PC-9 (cell line): ENCODE measurements around the gene G6PD. TPM values are rescaled to one million over a fixed set of nuclear protein-coding genes. Genes with fewer than 3 reads are reported as not detected.

ENCODE experiments used
- BruUV-seq: library from RNA; stranded (reverse); fragments of 400-500 nt; replicated peaks from 2 replicates; lab custom pipeline; 2021; lab: Mats Ljungman, UMichigan
- CTCF ChIA-PET: fragments of 300-600 bp; sonication (Branson Sonifier 250); formaldehyde crosslinking; loops from one replicate; lab custom pipeline; 2022; ENCODE audit warnings: antibody characterized with exemption; lab: Charles Lee
- POLR2A ChIA-PET: fragments of 300-600 bp; sonication (Branson Sonifier 250); formaldehyde crosslinking; loops from one replicate; lab custom pipeline; 2022; ENCODE audit warnings: antibody characterized with exemption; ENCODE audit not compliant: unreplicated experiment; lab: Charles Lee
- DNase-seq, 2 experiments: peaks; one replicate each; pipeline versions ENCODE4 v3.0.0 to v3.0.0-alpha.2; 2015 to 2022; ENCODE audit warnings: mixed read lengths in 1 of 2
- H2AFZ ChIP-seq: fragments of 200-600 bp; sonication (generic); 2 replicates; pipeline ENCODE4 v1.8.1; 2017; ENCODE audit warnings: antibody characterized with exemption
- H3F3A ChIP-seq: fragments of 200-600 bp; sonication (generic); 2 replicates; pipeline ENCODE4 v1.8.1; 2017; ENCODE audit warnings: antibody characterized with exemption, mild to moderate bottlenecking, low read depth; ENCODE audit not compliant: insufficient read depth
- H3K27ac ChIP-seq: fragments of 200-600 bp; sonication (generic); 2 replicates; pipeline ENCODE4 v1.6.1; 2016; ENCODE audit warnings: mixed run types
- H3K27me3 ChIP-seq: fragments of 200-600 bp; sonication (generic); 2 replicates; pipeline ENCODE4 v1.6.1; 2016; ENCODE audit warnings: low read depth, mixed run types; ENCODE audit not compliant: insufficient read depth
- H3K36me3 ChIP-seq: fragments of 200-600 bp; sonication (generic); 2 replicates; pipeline ENCODE4 v1.6.1; 2016; ENCODE audit warnings: low read depth, mixed run types
- H3K4me1 ChIP-seq: fragments of 200-600 bp; sonication (generic); replicated peaks from 2 replicates; pipeline ENCODE4 v1.6.1; 2016; ENCODE audit warnings: mixed run types; ENCODE audit not compliant: insufficient read depth
- H3K4me2 ChIP-seq: fragments of 200-600 bp; sonication (generic); 2 replicates; pipeline ENCODE4 v1.6.1; 2017; ENCODE audit warnings: mixed run types
- H3K4me3 ChIP-seq: fragments of 200-600 bp; sonication (generic); 2 replicates; pipeline ENCODE4 v1.6.1; 2016; ENCODE audit warnings: mixed run types
- H3K79me2 ChIP-seq: fragments of 200-600 bp; sonication (generic); 2 replicates; pipeline ENCODE4 v1.6.1; 2017; ENCODE audit warnings: low read depth, mixed run types
- H3K9me2 ChIP-seq: fragments of 200-600 bp; sonication (generic); 2 replicates; pipeline ENCODE4 v1.8.1; 2017; ENCODE audit warnings: mild to moderate bottlenecking; ENCODE audit not compliant: insufficient read depth
- H3K9me3 ChIP-seq: fragments of 200-600 bp; sonication (generic); 2 replicates; pipeline ENCODE4 v1.8.1; 2016; ENCODE audit warnings: low read depth; ENCODE audit not compliant: insufficient read depth
- H4K20me1 ChIP-seq: fragments of 200-600 bp; sonication (generic); 2 replicates; pipeline ENCODE4 v1.8.1; 2017; ENCODE audit not compliant: insufficient read depth
- CTCF ChIP-seq: fragments of 200-600 bp; sonication (generic); conservative IDR thresholded peaks from 2 replicates; pipeline ENCODE4 v1.6.1; 2017; ENCODE audit warnings: mixed run types, antibody characterized with exemption, mild to moderate bottlenecking, moderate library complexity
- EZH2 ChIP-seq: fragments of 200-600 bp; sonication (generic); IDR thresholded peaks from 2 replicates; pipeline ENCODE4 v1.8.0; 2017; ENCODE audit warnings: antibody characterized with exemption, low read depth
- intact Hi-C: fragments of 100-400 bp; cut with micrococcal nuclease; formaldehyde crosslinking; loops from one replicate; pipeline ENCODE4 v1.10.0; 2022; ENCODE audit not compliant: unreplicated experiment
- total RNA-seq: library from RNA; stranded (reverse); gene quantifications from 2 replicates; pipeline ENCODE4 v1.2.3, GENCODE V29; 2021

The G6PD gene
- total RNA-seq, 1 experiment from 2014 or later, result 1,283 TPM

- TF ChIP-seq EZH2 (no peak), CTCF (no peak)
- H3K9me3 ChIP-seq, result no peaks in the 10 kb centered on the region
- no peaks in the 10 kb centered on the region for H3K79me2 ChIP-seq
- no peak overlapping the region for H3K4me2 ChIP-seq
- ChIA-PET POLR2A (no interaction called here), CTCF (no interaction called here)
- H3K27me3 ChIP-seq, result no peaks in the 10 kb centered on the region
- no peaks in the 10 kb centered on the region for H3K36me3 ChIP-seq
- 0 out of 2 replicates have a peak, but pooled peaks cover 4% of the 10 kb centered on the region for H3K4me1 ChIP-seq
- H2AFZ ChIP-seq, result no peak overlapping the region
- no peaks in the 10 kb centered on the region for H3K9me2 ChIP-seq
- H3K27ac ChIP-seq, result no peak overlapping the region
- H3K4me3 ChIP-seq, result no peak overlapping the region
- intact Hi-C loops, result no loop called here
- no TSS peak for BruUV-seq
- 0 out of 2 replicates have a peak, but pooled peaks cover 3% of the 10 kb centered on the region for H3F3A ChIP-seq
- DNase-seq, result no peak
- no peaks in the 10 kb centered on the region for H4K20me1 ChIP-seq
Observed at GRCh38 chrX:154495472-154495922, 51.1 kb downstream of the G6PD start.

DNA sequence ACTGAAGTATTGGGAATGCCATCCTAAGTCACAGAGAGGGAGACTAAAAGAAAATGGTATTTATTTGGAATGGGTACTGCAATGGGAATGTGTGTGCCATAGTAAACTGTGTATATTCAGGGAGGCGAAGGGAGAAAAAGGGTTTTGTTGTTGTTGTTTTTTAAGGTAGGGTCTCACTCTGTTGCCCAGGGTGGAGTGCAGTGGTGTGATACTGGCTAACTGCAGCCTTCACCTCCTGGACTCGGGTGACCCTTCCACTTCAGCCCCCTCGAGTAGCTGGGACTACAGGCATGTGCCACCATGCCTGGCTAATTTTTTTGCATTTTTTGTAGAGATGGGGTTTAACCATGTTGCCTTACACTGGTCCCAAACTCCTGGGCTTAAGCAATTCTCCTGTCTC lies 51.9 kb downstream of the G6PD start:
- no peak overlapping the region for H3K27ac ChIP-seq
- no peaks in the 10 kb centered on the region for H4K20me1 ChIP-seq
- intact Hi-C loops, result no loop called here
- no peak overlapping the region for H3K4me3 ChIP-seq
- no peaks in the 10 kb centered on the region for H3K9me2 ChIP-seq
- BruUV-seq, result no TSS peak
- TF ChIP-seq EZH2 (no peak), CTCF (no peak)
- no peak overlapping the region for H3K4me2 ChIP-seq
- H3F3A ChIP-seq, result 0 out of 2 replicates have a peak, but pooled peaks cover 3% of the 10 kb centered on the region
- ChIA-PET CTCF (no interaction called here), POLR2A (no interaction called here)
- H2AFZ ChIP-seq, result no peak overlapping the region
- H3K36me3 ChIP-seq, result no peaks in the 10 kb centered on the region
- no peaks in the 10 kb centered on the region for H3K27me3 ChIP-seq
- H3K9me3 ChIP-seq, result no peaks in the 10 kb centered on the region
- H3K79me2 ChIP-seq, result no peaks in the 10 kb centered on the region
- 0 out of 2 replicates have a peak, but pooled peaks cover 4% of the 10 kb centered on the region for H3K4me1 ChIP-seq
- DNase-seq, result no peak

DNA sequence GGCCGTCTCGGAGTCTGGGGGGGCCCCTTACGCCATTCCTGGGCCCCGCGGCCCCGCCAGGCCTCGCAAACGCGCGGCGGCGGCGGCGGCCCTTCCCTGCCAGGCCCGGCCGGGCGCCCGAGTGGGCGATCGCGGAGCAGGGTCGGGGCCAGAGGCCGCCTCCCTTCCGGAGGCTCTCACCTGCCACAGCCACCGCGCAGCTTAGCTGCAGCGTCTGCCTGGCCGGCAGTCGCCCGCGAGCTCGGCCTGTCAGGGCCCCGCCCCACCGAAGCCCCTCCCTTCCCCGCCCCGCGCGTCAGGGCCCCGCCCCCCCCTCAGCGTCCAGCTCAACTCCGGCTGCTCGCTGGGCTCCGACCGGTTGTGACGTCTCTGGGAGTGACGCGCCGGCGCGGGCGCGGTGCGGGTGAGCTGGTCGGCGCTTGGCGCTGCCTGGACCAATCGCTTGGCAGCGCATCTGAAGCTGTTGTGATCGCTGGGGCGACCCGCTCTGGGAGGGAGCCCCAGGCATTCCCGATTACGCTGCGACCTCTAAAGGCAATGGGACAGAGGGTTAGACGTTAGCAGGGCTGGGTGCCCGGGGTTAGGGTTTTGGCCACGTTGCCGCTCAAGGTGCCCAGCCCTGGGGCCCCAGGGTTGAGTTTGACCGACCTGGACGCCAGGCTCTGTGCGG lies 56.1 kb downstream of the G6PD start, which contains the start of gene SLC10A3:
TSS of gene SLC10A3 (minus strand) at position 216 of the 670 bp plus-strand sequence. CDS start 1,689 bp downstream, outside the sequence.
- DNase-seq, result peak; percentile 87 to 97
- peaks cover 14% of the 10 kb centered on the region; the same call in 1 of the 2 replicates for H3K4me1 ChIP-seq
- H3K9me2 ChIP-seq, result no peaks in the 10 kb centered on the region
- no peaks in the 10 kb centered on the region for H3K27me3 ChIP-seq
- peak within 1 kb of the TSS; percentile 68 for H3K27ac ChIP-seq
- ChIA-PET POLR2A (interaction anchor here (0.6 to 1.9 kb wide), 18 partner anchors 9 to 533 kb away, joined by 3 to 14 read pairs (median 5); partner anchors contain the start of gene FAM3A), CTCF (interaction anchor here (0.6 to 1.2 kb wide), 3 partner anchors 42 to 736 kb away, joined by 3 to 8 read pairs (median 4); partner anchors contain the start of gene FLNA)
- H3K9me3 ChIP-seq, result no peaks in the 10 kb centered on the region
- peak within 1 kb of the TSS; percentile 91 for H3K4me2 ChIP-seq
- intact Hi-C loops, result loop anchor here (1.0 to 2.0 kb wide), 3 partner anchors 26 to 82 kb away; partner anchors contain the start of genes DNASE1L1 and FAM3A
- peak within 1 kb of the TSS; percentile 86 for H2AFZ ChIP-seq
- TF ChIP-seq CTCF (no peak), EZH2 (no peak)
- H3K4me3 ChIP-seq, result peak within 1 kb of the TSS; percentile 66
- BruUV-seq, result no TSS peak
- H4K20me1 ChIP-seq, result no peaks in the 10 kb centered on the region
- no peaks in the 10 kb centered on the region for H3K36me3 ChIP-seq
- peaks cover 9% of the 10 kb centered on the region; the same call in 1 of the 2 replicates for H3F3A ChIP-seq
- H3K79me2 ChIP-seq, result peaks cover 2% of the 10 kb centered on the region
